ENCODE data around the gene ST3GAL3. TPM values are rescaled to one million over a fixed set of nuclear protein-coding genes. Genes with fewer than 3 reads are reported as not detected.

ST3GAL3 gene
- total and polyA plus RNA-seq, 2 of the 13 experiments (the other 11 are each of a cell fraction or from before 2014, with no cell fraction given): 5.1 to 8.1 TPM

- TF ChIP-seq HBP1 (CRISPR knock-in tag; IDR thresholded peaks at IDR 0.05; ENCODE audit: low read depth) (no peak), EZH2 (conservative IDR thresholded peaks at IDR 0.05; ENCODE audit: low read depth, low read length) (no peak), ZNF256 (CRISPR knock-in tag; conservative IDR thresholded peaks at IDR 0.05) (no peak), ZNF605 (CRISPR knock-in tag; IDR thresholded peaks at IDR 0.05) (no peak), HMG20B (CRISPR knock-in tag; conservative IDR thresholded peaks at IDR 0.05) (no peak), TFDP2 (CRISPR knock-in tag; IDR thresholded peaks at IDR 0.05) (no peak; the same call in 1 of the 2 replicates), MLX (CRISPR knock-in tag; IDR thresholded peaks at IDR 0.05) (no peak), ZNF564 (CRISPR knock-in tag; IDR thresholded peaks at IDR 0.05) (0 out of 2 replicates have a peak, but pooled peaks have one; percentile 66), ZBTB20 (CRISPR knock-in tag; IDR thresholded peaks at IDR 0.05; ENCODE audit: borderline replicate concordance, low read depth) (no peak; the same call in 1 of the 2 replicates), MEF2D (CRISPR knock-in tag; IDR thresholded peaks at IDR 0.05) (no peak), ZSCAN5A (CRISPR knock-in tag; IDR thresholded peaks at IDR 0.05; ENCODE audit: borderline replicate concordance) (no peak), ZNF562 (CRISPR knock-in tag; IDR thresholded peaks at IDR 0.05; ENCODE audit: borderline replicate concordance) (no peak), TP53 (CRISPR knock-in tag; conservative IDR thresholded peaks at IDR 0.05) (no peak), ZSCAN12 (CRISPR knock-in tag; IDR thresholded peaks at IDR 0.05) (no peak), E2F5 (CRISPR knock-in tag; conservative IDR thresholded peaks at IDR 0.05) (no peak), SYNCRIP (IDR thresholded peaks at IDR 0.05; ENCODE audit: insufficient read depth, low read depth, low read length) (no peak), ZBTB42 (CRISPR knock-in tag; IDR thresholded peaks at IDR 0.05) (no peak)
- TF ChIP-seq, protein P1, sequence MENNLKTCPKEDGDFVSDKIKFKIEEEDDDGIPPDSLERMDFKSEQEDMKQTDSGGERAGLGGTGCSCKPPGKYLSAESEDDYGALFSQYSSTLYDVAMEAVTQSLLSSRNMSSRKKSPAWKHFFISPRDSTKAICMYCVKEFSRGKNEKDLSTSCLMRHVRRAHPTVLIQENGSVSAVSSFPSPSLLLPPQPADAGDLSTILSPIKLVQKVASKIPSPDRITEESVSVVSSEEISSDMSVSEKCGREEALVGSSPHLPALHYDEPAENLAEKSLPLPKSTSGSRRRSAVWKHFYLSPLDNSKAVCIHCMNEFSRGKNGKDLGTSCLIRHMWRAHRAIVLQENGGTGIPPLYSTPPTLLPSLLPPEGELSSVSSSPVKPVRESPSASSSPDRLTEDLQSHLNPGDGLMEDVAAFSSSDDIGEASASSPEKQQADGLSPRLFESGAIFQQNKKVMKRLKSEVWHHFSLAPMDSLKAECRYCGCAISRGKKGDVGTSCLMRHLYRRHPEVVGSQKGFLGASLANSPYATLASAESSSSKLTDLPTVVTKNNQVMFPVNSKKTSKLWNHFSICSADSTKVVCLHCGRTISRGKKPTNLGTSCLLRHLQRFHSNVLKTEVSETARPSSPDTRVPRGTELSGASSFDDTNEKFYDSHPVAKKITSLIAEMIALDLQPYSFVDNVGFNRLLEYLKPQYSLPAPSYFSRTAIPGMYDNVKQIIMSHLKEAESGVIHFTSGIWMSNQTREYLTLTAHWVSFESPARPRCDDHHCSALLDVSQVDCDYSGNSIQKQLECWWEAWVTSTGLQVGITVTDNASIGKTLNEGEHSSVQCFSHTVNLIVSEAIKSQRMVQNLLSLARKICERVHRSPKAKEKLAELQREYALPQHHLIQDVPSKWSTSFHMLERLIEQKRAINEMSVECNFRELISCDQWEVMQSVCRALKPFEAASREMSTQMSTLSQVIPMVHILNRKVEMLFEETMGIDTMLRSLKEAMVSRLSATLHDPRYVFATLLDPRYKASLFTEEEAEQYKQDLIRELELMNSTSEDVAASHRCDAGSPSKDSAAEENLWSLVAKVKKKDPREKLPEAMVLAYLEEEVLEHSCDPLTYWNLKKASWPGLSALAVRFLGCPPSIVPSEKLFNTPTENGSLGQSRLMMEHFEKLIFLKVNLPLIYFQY (CRISPR knock-in tag; IDR thresholded peaks at IDR 0.05; ENCODE audit: borderline replicate concordance): no peak
- TF ChIP-seq, protein P2, sequence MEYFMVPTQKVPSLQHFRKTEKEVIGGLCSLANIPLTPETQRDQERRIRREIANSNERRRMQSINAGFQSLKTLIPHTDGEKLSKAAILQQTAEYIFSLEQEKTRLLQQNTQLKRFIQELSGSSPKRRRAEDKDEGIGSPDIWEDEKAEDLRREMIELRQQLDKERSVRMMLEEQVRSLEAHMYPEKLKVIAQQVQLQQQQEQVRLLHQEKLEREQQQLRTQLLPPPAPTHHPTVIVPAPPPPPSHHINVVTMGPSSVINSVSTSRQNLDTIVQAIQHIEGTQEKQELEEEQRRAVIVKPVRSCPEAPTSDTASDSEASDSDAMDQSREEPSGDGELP (IDR thresholded peaks at IDR 0.05; ENCODE audit: borderline replicate concordance, low read depth): no peak
These were observed 272.4 kb downstream of the ST3GAL3 start (continued) for GRCh38 chr1:43979528-43980254.

Measured in HepG2 (cell line).